HUES64 (cell line): ENCODE results near the gene N4BP2L2.
A peak's percentile ranks its signal among the peaks of the same experiment; 100 is the strongest.

Experiments
- H3K27ac ChIP-seq: 2 replicates; pipeline ENCODE4 v1.7.0; 2013; ENCODE audit warnings: low read depth, low read length, inconsistent platforms
- H3K27me3 ChIP-seq: 2 replicates; pipeline ENCODE4 v1.6.1; 2013; ENCODE audit warnings: mild to moderate bottlenecking, low read length; ENCODE audit not compliant: insufficient read depth
- H3K36me3 ChIP-seq: 2 replicates; pipeline ENCODE4 v1.6.1; 2013; ENCODE audit warnings: mild to moderate bottlenecking, low read length; ENCODE audit not compliant: insufficient read depth
- H3K4me1 ChIP-seq: 2 replicates; pipeline ENCODE4 v1.6.1; 2013; ENCODE audit warnings: mild to moderate bottlenecking, low read length, moderate library complexity; ENCODE audit not compliant: insufficient read depth
- H3K4me3 ChIP-seq: 2 replicates; pipeline ENCODE4 v1.5.1; 2013; ENCODE audit warnings: mild to moderate bottlenecking, low read length, moderate library complexity
- H3K9ac ChIP-seq: 2 replicates; pipeline ENCODE4 v1.6.1; 2013; ENCODE audit warnings: mild to moderate bottlenecking, low read depth, low read length
- H3K9me3 ChIP-seq: 2 replicates; pipeline ENCODE4 v1.6.1; 2013; ENCODE audit warnings: low read depth, low read length; ENCODE audit not compliant: insufficient read depth
- WGBS: fragments of 150-250, 120-280 bp; methylation state at CpG from one replicate; pipeline ENCODE4 v1.1.7; 2013; ENCODE audit warnings: missing lambda C conversion rate; 5-methylcytosine and 5-hydroxymethylcytosine counted together

The N4BP2L2 gene

DNA sequence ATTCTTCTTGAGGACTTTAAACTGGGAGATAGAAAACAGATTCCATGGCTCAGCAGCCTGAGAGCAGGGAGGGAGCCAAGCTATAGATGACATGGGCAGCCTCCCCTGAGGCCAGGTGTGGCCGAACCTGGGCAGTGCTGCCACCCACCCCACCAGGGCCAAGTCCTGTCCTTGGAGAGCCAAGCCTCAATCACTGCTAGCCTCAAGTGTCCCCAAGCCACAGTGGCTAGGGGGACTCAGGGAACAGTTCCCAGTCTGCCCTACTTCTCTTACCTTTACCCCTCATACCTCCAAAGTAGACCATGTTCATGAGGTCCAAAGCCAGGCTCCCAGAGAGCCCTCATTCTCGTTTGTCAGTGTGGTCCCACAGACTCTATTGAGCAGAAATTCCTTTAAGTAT is 118.7 kb downstream of the N4BP2L2 start:
- Histone ChIP-seq H3K9me3 (peaks cover 5% of the 10 kb centered on the region; the same call in 1 of the 2 replicates), H3K9ac (no peak overlapping the region), H3K4me1 (no peaks in the 10 kb centered on the region), H3K4me3 (no peak overlapping the region), H3K27me3 (no peaks in the 10 kb centered on the region), H3K36me3 (no peaks in the 10 kb centered on the region), H3K27ac (no peak overlapping the region)
- whole genome bisulfite sequencing, result 95% methylated on average over 2 of the region's 2 CpGs

DNA sequence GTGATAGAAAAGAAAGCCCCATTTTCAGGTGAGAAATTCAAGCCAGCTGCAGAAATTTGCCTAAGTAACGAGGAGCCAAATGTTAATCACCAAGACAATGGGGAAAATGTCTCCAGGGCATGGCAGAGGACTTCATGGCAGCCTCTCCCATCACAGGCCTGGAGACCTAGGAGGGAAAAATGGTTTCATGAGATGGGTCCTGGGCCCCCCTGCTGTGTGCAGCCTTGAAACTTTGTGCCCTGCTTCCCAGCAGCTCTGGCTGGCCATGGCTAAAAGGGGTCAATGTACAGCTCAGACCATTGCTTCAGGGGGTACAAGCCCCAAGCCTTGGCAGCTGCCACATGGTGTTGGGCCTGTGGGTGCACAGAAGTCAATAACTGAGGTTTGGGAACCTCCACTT is 120.6 kb downstream of the N4BP2L2 start:
- H3K9me3 ChIP-seq, result peaks cover 5% of the 10 kb centered on the region; the same call in 1 of the 2 replicates
- no peaks in the 10 kb centered on the region for H3K36me3 ChIP-seq
- no peak overlapping the region for H3K27ac ChIP-seq
- no peak overlapping the region for H3K9ac ChIP-seq
- 86% methylated on average over 1 of the region's 1 CpG for WGBS
- no peaks in the 10 kb centered on the region for H3K4me1 ChIP-seq
- no peak overlapping the region for H3K4me3 ChIP-seq
- no peaks in the 10 kb centered on the region for H3K27me3 ChIP-seq

- Histone ChIP-seq H3K27ac (no peak overlapping the region), H3K9me3 (peaks cover 5% of the 10 kb centered on the region; the same call in 1 of the 2 replicates), H3K4me1 (0 out of 2 replicates have a peak, but pooled peaks cover 4% of the 10 kb centered on the region), H3K9ac (no peak overlapping the region), H3K36me3 (no peaks in the 10 kb centered on the region), H3K4me3 (no peak overlapping the region), H3K27me3 (peaks cover 10% of the 10 kb centered on the region)
Observed at GRCh38 chr13:32415019-32415418, 123.6 kb downstream of the N4BP2L2 start.

DNA sequence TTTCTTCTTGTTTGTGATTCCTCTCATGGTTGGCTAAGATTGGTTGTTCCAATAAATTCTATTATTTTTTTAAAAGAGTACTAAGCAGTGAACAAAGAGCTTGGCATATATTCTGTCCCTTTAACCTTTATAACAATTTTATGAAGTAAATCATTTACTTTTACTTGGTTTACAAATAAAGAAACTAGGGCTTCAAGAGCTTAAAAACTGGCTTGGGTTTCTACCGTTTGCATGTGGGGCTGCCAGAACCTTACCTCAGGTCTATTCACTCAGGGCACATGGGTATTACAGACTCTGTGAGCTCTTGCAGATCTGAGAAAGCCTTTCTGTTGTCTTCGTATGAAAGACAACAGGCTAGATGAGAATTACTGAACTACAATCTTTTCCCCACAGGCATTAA is 124.0 kb downstream of the N4BP2L2 start:
- H3K4me1 ChIP-seq, result peaks cover 7% of the 10 kb centered on the region; the same call in 1 of the 2 replicates
- H3K27ac ChIP-seq, result no peak overlapping the region
- no peak overlapping the region for H3K4me3 ChIP-seq
- H3K36me3 ChIP-seq, result no peaks in the 10 kb centered on the region
- 93% methylated on average over 2 of the region's 2 CpGs for WGBS
- no peak overlapping the region for H3K9ac ChIP-seq
- peaks cover 5% of the 10 kb centered on the region; the same call in 1 of the 2 replicates for H3K9me3 ChIP-seq
- peaks cover 11% of the 10 kb centered on the region for H3K27me3 ChIP-seq

DNA sequence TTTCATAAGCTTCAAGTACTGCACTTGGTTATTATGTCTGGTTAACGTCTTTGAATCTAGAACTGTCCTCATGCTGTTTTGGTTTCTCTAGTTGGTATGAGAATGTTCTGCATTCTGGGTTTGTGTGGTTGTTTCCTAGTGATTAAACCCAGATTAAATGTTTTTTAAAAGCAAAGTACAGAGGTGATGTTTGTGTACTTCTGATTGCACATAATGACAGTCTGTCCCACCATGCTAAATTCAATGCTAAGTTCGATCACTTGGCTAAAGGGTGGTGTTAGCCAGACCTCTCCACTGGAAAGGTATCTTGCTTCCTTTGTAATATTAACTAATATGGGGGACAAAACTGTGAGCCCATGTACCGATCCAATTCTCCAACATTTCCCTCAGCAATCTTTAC is 125.3 kb downstream of the N4BP2L2 start:
- Histone ChIP-seq H3K4me3 (no peak overlapping the region), H3K27me3 (peaks cover 11% of the 10 kb centered on the region), H3K27ac (no peak overlapping the region), H3K9me3 (0 out of 2 replicates have a peak, but pooled peaks cover 5% of the 10 kb centered on the region), H3K4me1 (peaks cover 18% of the 10 kb centered on the region), H3K36me3 (no peaks in the 10 kb centered on the region), H3K9ac (no peak overlapping the region)
- WGBS, result 88% methylated on average over 3 of the region's 3 CpGs

- Histone ChIP-seq H3K9me3 (no peaks in the 10 kb centered on the region), H3K9ac (peak overlapping the region; percentile 66), H3K4me1 (peaks cover 21% of the 10 kb centered on the region), H3K27ac (no peak overlapping the region), H3K27me3 (peaks cover 11% of the 10 kb centered on the region), H3K36me3 (no peaks in the 10 kb centered on the region), H3K4me3 (peak overlapping the region; percentile 70)
- WGBS, result 6% methylated on average over 27 of the region's 27 CpGs
Observed at GRCh38 chr13:32409561-32410421, 128.8 kb downstream of the N4BP2L2 start.

DNA sequence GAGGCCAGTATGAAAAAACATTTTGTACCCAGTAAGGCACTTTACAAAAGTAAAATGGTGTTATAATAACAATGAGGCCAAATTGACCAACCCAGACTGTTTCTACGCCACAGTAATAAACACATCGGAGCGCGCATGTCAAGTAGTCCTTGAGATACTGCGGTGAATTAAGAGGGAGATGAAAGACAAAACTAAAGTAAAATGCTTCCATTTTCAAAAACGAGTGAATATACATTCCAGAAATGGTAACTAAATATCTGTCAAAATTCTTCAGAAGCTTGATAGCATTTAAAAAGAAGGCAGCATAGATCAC is 129.6 kb downstream of the N4BP2L2 start:
- Histone ChIP-seq H3K27me3 (peaks cover 11% of the 10 kb centered on the region), H3K27ac (no peak overlapping the region), H3K36me3 (no peaks in the 10 kb centered on the region), H3K9me3 (no peaks in the 10 kb centered on the region), H3K4me1 (peaks cover 21% of the 10 kb centered on the region), H3K4me3 (no peak overlapping the region), H3K9ac (no peak overlapping the region)
- 96% methylated on average over 6 of the region's 6 CpGs for WGBS

DNA sequence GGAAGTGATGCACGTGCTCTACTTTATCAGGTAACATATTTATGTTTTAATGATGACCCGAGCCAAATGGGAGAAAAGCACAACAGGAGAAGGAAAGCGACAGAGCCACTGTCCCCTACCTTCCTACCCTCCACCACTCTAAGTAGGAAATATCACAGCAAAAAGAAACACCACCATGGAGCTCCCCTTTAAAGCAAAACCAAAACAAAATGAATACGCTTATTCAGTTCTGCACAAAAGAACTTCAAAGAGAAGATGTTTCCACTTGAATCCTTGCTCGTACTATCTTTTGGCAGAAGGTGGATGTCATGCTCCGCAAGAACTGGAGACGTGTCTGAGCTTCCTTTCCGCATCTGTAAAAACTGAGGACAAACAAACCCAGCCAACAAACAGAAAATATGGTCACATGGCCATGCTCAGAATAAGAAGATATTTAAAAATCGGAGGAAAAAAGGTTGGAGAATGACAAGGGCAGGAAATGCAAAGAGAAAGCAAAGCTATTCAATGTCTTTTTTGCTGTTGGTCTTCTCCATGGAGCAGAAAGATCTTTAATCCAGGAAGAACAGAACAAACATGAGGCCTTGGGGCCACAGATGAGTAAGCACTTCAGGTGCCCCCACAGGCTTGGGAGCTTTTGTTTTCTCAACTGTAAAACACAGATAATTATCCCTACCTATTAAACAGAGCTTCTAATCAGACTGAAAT is 130.1 kb downstream of the N4BP2L2 start:
- Histone ChIP-seq H3K27ac (no peak overlapping the region), H3K27me3 (peaks cover 11% of the 10 kb centered on the region), H3K4me3 (no peak overlapping the region), H3K4me1 (peaks cover 21% of the 10 kb centered on the region), H3K36me3 (no peaks in the 10 kb centered on the region), H3K9ac (no peak overlapping the region), H3K9me3 (no peaks in the 10 kb centered on the region)
- 89% methylated on average over 9 of the region's 9 CpGs for WGBS

- Histone ChIP-seq H3K36me3 (no peaks in the 10 kb centered on the region), H3K4me3 (no peak overlapping the region), H3K27ac (no peak overlapping the region), H3K9me3 (no peaks in the 10 kb centered on the region), H3K27me3 (peaks cover 11% of the 10 kb centered on the region), H3K9ac (no peak overlapping the region), H3K4me1 (peaks cover 21% of the 10 kb centered on the region)
- WGBS, result 96% methylated on average over 6 of the region's 6 CpGs
Observed at GRCh38 chr13:32407854-32408253, 130.7 kb downstream of the N4BP2L2 start.

DNA sequence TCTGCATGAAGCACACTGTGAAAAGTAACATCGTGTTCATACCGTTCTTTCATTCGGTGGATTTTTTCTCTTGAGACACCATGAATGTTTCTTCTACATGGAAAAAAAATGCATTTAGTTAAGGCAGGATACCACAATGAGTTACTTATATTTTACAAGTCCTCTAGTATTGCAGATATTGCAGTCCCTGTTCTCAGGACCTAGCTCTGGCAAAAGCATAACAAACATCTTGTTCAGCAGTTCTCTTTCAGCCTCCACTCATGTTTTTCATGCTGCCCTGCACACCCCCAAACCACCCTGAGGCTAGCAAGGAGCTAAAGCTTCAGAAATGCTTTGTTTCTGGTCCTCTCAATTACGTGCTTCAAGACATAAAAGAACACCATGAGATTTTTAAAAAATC is 135.5 kb downstream of the N4BP2L2 start:
- peaks cover 1% of the 10 kb centered on the region for H3K4me1 ChIP-seq
- no peak overlapping the region for H3K27ac ChIP-seq
- no peak overlapping the region for H3K9ac ChIP-seq
- H3K4me3 ChIP-seq, result no peak overlapping the region
- 91% methylated on average over 4 of the region's 4 CpGs for WGBS
- no peaks in the 10 kb centered on the region for H3K27me3 ChIP-seq
- no peaks in the 10 kb centered on the region for H3K9me3 ChIP-seq
- H3K36me3 ChIP-seq, result peaks cover 12% of the 10 kb centered on the region

DNA sequence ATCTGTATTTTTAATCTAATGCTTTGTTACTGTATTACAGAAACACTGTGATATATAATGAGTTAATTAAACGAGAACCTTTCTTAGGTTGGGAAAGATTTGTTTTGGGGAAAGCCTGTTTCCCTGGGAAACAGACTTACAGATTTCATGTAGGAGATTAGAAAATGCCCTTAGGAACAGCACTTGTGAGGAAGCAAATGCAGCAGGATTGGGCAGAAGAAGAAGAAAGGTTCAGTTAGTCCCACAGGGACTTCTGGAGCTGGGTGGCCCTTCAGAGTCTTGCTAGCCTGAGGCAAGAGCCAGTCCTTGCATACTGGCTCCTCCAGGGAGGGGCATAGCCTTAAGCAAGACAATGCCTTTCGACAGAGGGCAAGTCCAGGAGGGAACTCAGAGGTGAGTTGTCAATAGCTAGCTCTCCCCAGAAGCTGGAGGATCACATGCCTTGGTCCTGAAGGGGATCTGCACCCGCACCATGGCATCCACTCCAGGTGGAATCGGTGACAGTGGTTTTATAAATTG is 147.4 kb downstream of the N4BP2L2 start:
- Histone ChIP-seq H3K4me1 (peaks cover 9% of the 10 kb centered on the region), H3K9me3 (no peaks in the 10 kb centered on the region), H3K36me3 (peaks cover 15% of the 10 kb centered on the region), H3K27ac (no peak overlapping the region), H3K27me3 (no peaks in the 10 kb centered on the region), H3K9ac (no peak overlapping the region), H3K4me3 (no peak overlapping the region)
- 58% methylated on average over 4 of the region's 4 CpGs for WGBS
